A549 (cell line): Measurements from ENCODE around the gene NIT1. TPM values are rescaled to one million over a fixed set of nuclear protein-coding genes. Genes with fewer than 3 reads are reported as not detected.

Source experiments
- ATAC-seq, 2 experiments: fragments of 200-7000 bp in 1 of 2; fragments of >200 bp in 1 of 2; cut with Nextera tagmentation in 1 of 2; cut with Tn5 transposase in 1 of 2; 3 replicates each; pipeline versions ENCODE4 v1.8.0 to v1.9.1; 2018 to 2020; ENCODE audit warnings: mild to moderate bottlenecking in 1 of 2, moderate library complexity in 1 of 2
- CTCF ChIA-PET: fragments of 300-600 bp; sonication (Branson Sonifier 250); formaldehyde crosslinking; extraction: SDS; loops from one replicate; lab custom pipeline; 2021; ENCODE audit warnings: antibody characterized with exemption, inconsistent platforms; lab: Yijun Ruan, JAX
- POLR2A ChIA-PET: fragments of 350-600 bp; formaldehyde crosslinking; extraction: SDS; loops from one replicate; lab custom pipeline; 2021; ENCODE audit warnings: antibody characterized with exemption, inconsistent platforms; lab: Yijun Ruan, JAX
- DNase-seq, 2 experiments: peaks; one replicate each; pipeline versions ENCODE4 v3.0.0 to v3.0.0-alpha.2; 2011 to 2016; ENCODE audit warnings: low read depth in 1 of 2, low spot score in 1 of 2
- FAIRE-seq: peaks from 2 replicates; lab custom pipeline; 2011; peaks lifted over from hg19 to GRCh38; lab: Jason Lieb, UNC
- H3K27ac ChIP-seq, 2 experiments: fragments of >200 bp; sonication (Bioruptor Twin); formaldehyde crosslinking; 3 replicates each; pipeline ENCODE4 v1.5.1; 2016 to 2017
- H3K4me1 ChIP-seq: fragments of >200 bp; sonication (Bioruptor Twin); formaldehyde crosslinking; 3 replicates; pipeline ENCODE4 v1.6.1; 2016
- H3K4me2 ChIP-seq: fragments of >200 bp; sonication (Bioruptor Twin); formaldehyde crosslinking; 3 replicates; pipeline ENCODE4 v1.6.1; 2016
- H3K4me3 ChIP-seq: fragments of >200 bp; sonication (Bioruptor Twin); formaldehyde crosslinking; 3 replicates; pipeline ENCODE4 v1.5.1; 2016
- H3K9me3 ChIP-seq: fragments of >200 bp; sonication (Bioruptor Twin); formaldehyde crosslinking; 3 replicates; pipeline ENCODE4 v1.6.1; 2016
- BHLHE40 ChIP-seq: IDR thresholded peaks from 2 replicates; pipeline ENCODE4 v1.6.1; 2012; ENCODE audit warnings: low read depth, low read length, inconsistent platforms
- CBX2 ChIP-seq: fragments of 200-600 bp; sonication (generic); IDR thresholded peaks from 2 replicates; pipeline ENCODE4 v1.6.1; 2016; ENCODE audit warnings: low read depth, mild to moderate bottlenecking, borderline replicate concordance
- CBX8 ChIP-seq: fragments of 200-600 bp; sonication (generic); IDR thresholded peaks from 2 replicates; pipeline ENCODE4 v1.6.1; 2016
- CHD2 ChIP-seq: fragments of 150-350 bp; IDR thresholded peaks from 2 replicates; pipeline ENCODE4 v1.6.1; 2014; ENCODE audit warnings: low read length; ENCODE audit not compliant: partially characterized antibody
- EHMT2 ChIP-seq: fragments of 200-600 bp; sonication (generic); IDR thresholded peaks from 2 replicates; pipeline ENCODE4 v1.6.1; 2016; ENCODE audit warnings: antibody characterized with exemption, low read depth, mild to moderate bottlenecking, moderate library complexity
- ELK1 ChIP-seq: fragments of 150-350 bp; IDR thresholded peaks from 2 replicates; pipeline ENCODE4 v1.6.1; 2014; ENCODE audit warnings: low read depth, mild to moderate bottlenecking, low read length
- HDAC2 ChIP-seq: fragments of 200-600 bp; sonication (generic); IDR thresholded peaks from 2 replicates; pipeline ENCODE4 v1.6.1; 2016
- JUN ChIP-seq, 2 experiments: fragments of >200 bp; sonication (Bioruptor Twin); formaldehyde crosslinking; IDR thresholded peaks; 2 replicates in 1 of 2; 3 replicates in 1 of 2; pipeline ENCODE4 v1.6.1; 2016 to 2017
- JUNB ChIP-seq: fragments of >200 bp; sonication (Bioruptor Twin); formaldehyde crosslinking; IDR thresholded peaks from 2 replicates; pipeline ENCODE4 v1.6.1; 2016
- KDM1A ChIP-seq: fragments of 200-600 bp; sonication (generic); IDR thresholded peaks from 2 replicates; pipeline ENCODE4 v1.6.1; 2016; ENCODE audit warnings: low read depth, mild to moderate bottlenecking
- KDM5A ChIP-seq: fragments of 200-600 bp; sonication (generic); IDR thresholded peaks from 2 replicates; pipeline ENCODE4 v1.6.1; 2016; ENCODE audit warnings: antibody characterized with exemption, mild to moderate bottlenecking
- NPAS2 ChIP-seq: fragments of 250-450 bp; sonication (Bioruptor Pico); IDR thresholded peaks from 2 replicates; pipeline ENCODE4 v1.8.0; 2022; ENCODE audit warnings: mild to moderate bottlenecking, moderate library complexity, borderline replicate concordance
- PBX3 ChIP-seq: IDR thresholded peaks from 2 replicates; pipeline ENCODE4 v1.6.1; 2012
- POLR2A ChIP-seq: IDR thresholded peaks from 2 replicates; pipeline ENCODE4 v1.6.1; 2012; ENCODE audit warnings: mild to moderate bottlenecking, low read length
- REST ChIP-seq: fragments of 200-600 bp; sonication (generic); IDR thresholded peaks from 2 replicates; pipeline ENCODE4 v1.6.1; 2016; ENCODE audit warnings: antibody characterized with exemption, mild to moderate bottlenecking, moderate library complexity
- RNF2 ChIP-seq: fragments of 200-600 bp; sonication (generic); IDR thresholded peaks from 2 replicates; pipeline ENCODE4 v1.6.1; 2016; ENCODE audit warnings: low read depth, mild to moderate bottlenecking, antibody characterized with exemption, moderate library complexity, borderline replicate concordance
- SMC3 ChIP-seq: fragments of >200 bp; sonication (Bioruptor Twin); formaldehyde crosslinking; IDR thresholded peaks from 3 replicates; pipeline ENCODE4 v1.6.1; 2018; ENCODE audit warnings: inconsistent platforms
- SREBF2 ChIP-seq: fragments of 450-650 bp; IDR thresholded peaks from 2 replicates; pipeline ENCODE4 v1.6.1; 2014; ENCODE audit warnings: mild to moderate bottlenecking, moderate library complexity
- TFCP2L1 ChIP-seq: fragments of 250-450 bp; sonication (Bioruptor Pico); IDR thresholded peaks from 2 replicates; pipeline ENCODE4 v1.5.0; 2021; ENCODE audit warnings: mild to moderate bottlenecking
- TP53 ChIP-seq: fragments of 250-450 bp; sonication (Bioruptor Pico); IDR thresholded peaks from 2 replicates; pipeline ENCODE4 v1.5.0; 2021; ENCODE audit warnings: mild to moderate bottlenecking, moderate library complexity
- ZC3H11A ChIP-seq: fragments of 450-650 bp; IDR thresholded peaks from 2 replicates; pipeline ENCODE4 v1.6.1; 2014; ENCODE audit warnings: antibody characterized with exemption, mild to moderate bottlenecking
- ZFP36 ChIP-seq: fragments of 450-650 bp; IDR thresholded peaks from 2 replicates; pipeline ENCODE4 v1.6.1; 2014; ENCODE audit warnings: borderline replicate concordance; ENCODE audit not compliant: partially characterized antibody
- ZNF302 ChIP-seq: fragments of 250-450 bp; sonication (Bioruptor Pico); IDR thresholded peaks from 2 replicates; pipeline ENCODE4 v1.9.0; 2021; ENCODE audit warnings: inconsistent platforms, mild to moderate bottlenecking, moderate library complexity
- WGBS: methylation state at CpG from one replicate; pipeline ENCODE4 v1.1.6; 2017; ENCODE audit errors: missing lambda C conversion rate; 5-methylcytosine and 5-hydroxymethylcytosine counted together
- polyA plus RNA-seq, 4 experiments: library from polyadenylated mRNA; depleted of rRNA in 3 of 4; stranded (reverse); fragments of >200 nt; fragmentation: RNase III in 1 of 4; extraction: RNeasy Plus Mini Kit Qiagen cat#74134 plus additional on column Dnase treatment in 1 of 4; gene quantifications; 2 replicates in 3 of 4; 3 replicates in 1 of 4; pipeline ENCODE4 v1.2.3, GENCODE V29; 2011 to 2017

NIT1 gene
- polyA plus RNA-seq, 2 of the 4 experiments (the other 2 are of a cell fraction), result 29.9 to 44.5 TPM

GRCh38 chr1:161100556-161100955 is 17.3 kb upstream of the NIT1 start (continued):
- no peak for TF ChIP-seq BHLHE40

GRCh38 chr1:161106431-161106830 is 11.5 kb upstream of the NIT1 start:
- Histone ChIP-seq H3K4me2 (no peak overlapping the region), H3K4me1 (no peaks in the 10 kb centered on the region), H3K4me3 (no peak overlapping the region), H3K27ac (no peak overlapping the region), H3K9me3 (no peaks in the 10 kb centered on the region)
- FAIRE-seq, result no peak
- 93% methylated on average over 1 of the region's 1 CpG for WGBS
- no peak for ATAC-seq
- POLR2A ChIA-PET, result no interaction called here
- CTCF ChIA-PET, result interaction anchor here (0.6 to 5.2 kb wide), 3 partner anchors 9 to 70 kb away, joined by 3 to 30 read pairs (median 3); partner anchors contain the start of gene KLHDC9
- no peak for DNase-seq
- no peak for TF ChIP-seq JUN (IDR thresholded peaks at IDR 0.05)
- no peak for TF ChIP-seq SREBF2
- no peak for TF ChIP-seq KDM5A
- no peak for TF ChIP-seq POLR2A
- TF ChIP-seq CBX2, result no peak
- no peak for TF ChIP-seq ELK1
- no peak for TF ChIP-seq JUNB
- TF ChIP-seq REST, result no peak
- no peak for TF ChIP-seq NPAS2

- POLR2A ChIA-PET, result no interaction called here
- CTCF ChIA-PET, result interaction anchor here (1.5 to 2.0 kb wide), 2 partner anchors 14 to 113 kb away, joined by 4 to 7 read pairs; no protein-coding TSS in a partner anchor
- no peak for ATAC-seq
Measured at GRCh38 chr1:161111117-161111516, 6.8 kb upstream of the NIT1 start.

GRCh38 chr1:161111527-161111926 is 6.4 kb upstream of the NIT1 start:
- 94% methylated on average over 2 of the region's 2 CpGs for WGBS
- CTCF ChIA-PET, result interaction anchor here (1.5 to 2.0 kb wide), 2 partner anchors 14 to 114 kb away, joined by 4 to 7 read pairs; no protein-coding TSS in a partner anchor
- FAIRE-seq (no peak), DNase-seq (no peak), ATAC-seq (no peak)
- Histone ChIP-seq H3K4me2 (no peak overlapping the region), H3K9me3 (no peaks in the 10 kb centered on the region), H3K4me3 (no peak overlapping the region), H3K27ac (no peak overlapping the region), H3K4me1 (peaks cover 39% of the 10 kb centered on the region)
- TF ChIP-seq TP53 (CRISPR knock-in tag) (no peak), ZFP36 (no peak), ZC3H11A (no peak), TFCP2L1 (CRISPR knock-in tag) (no peak), ZNF302 (CRISPR knock-in tag) (no peak), ELK1 (no peak), EHMT2 (no peak), CBX8 (no peak), NPAS2 (no peak), POLR2A (no peak), RNF2 (no peak), CHD2 (no peak), HDAC2 (no peak), KDM1A (no peak), SMC3 (no peak)
- POLR2A ChIA-PET, result no interaction called here

More at GRCh38 chr1:161111117-161111516, 6.8 kb upstream of the NIT1 start:
- Histone ChIP-seq H3K4me2 (no peak overlapping the region), H3K27ac (no peak overlapping the region), H3K4me3 (no peak overlapping the region), H3K4me1 (peaks cover 35% of the 10 kb centered on the region), H3K9me3 (no peaks in the 10 kb centered on the region)
- 87% methylated on average over 3 of the region's 3 CpGs for WGBS
- TF ChIP-seq PBX3 (no peak), SREBF2 (no peak)
- no peak for FAIRE-seq
- no peak for DNase-seq
